Endothelial cell of umbilical vein (primary cell): ENCODE measurements around the gene FAM32A. TPM values are rescaled to one million over a fixed set of nuclear protein-coding genes. Genes with fewer than 3 reads are reported as not detected.

Experiments
- BruUV-seq: library from RNA; stranded (reverse); fragments of 400-500 nt; replicated peaks from 2 replicates; lab custom pipeline; 2021; lab: Mats Ljungman, UMichigan
- CTCF ChIA-PET: fragments of 300-600, 350-600 bp; sonication (Branson Sonifier 250); formaldehyde crosslinking; loops from one replicate; lab custom pipeline; 2021; ENCODE audit warnings: antibody characterized with exemption, inconsistent platforms; lab: Charles Lee
- POLR2A ChIA-PET: fragments of 300-600, 350-600 bp; sonication (Branson Sonifier 250); formaldehyde crosslinking; loops from one replicate; lab custom pipeline; 2021; ENCODE audit warnings: antibody characterized with exemption, inconsistent platforms; lab: Charles Lee
- DNase-seq: peaks from one replicate; pipeline ENCODE4 v3.0.0-alpha.2; 2011; ENCODE audit warnings: low read depth, low spot score
- FAIRE-seq: peaks from 2 replicates; lab custom pipeline; 2011; peaks lifted over from hg19 to GRCh38; lab: Jason Lieb, UNC
- H2AFZ ChIP-seq: 2 replicates; pipeline ENCODE4 v1.6.0; 2012; ENCODE audit warnings: low read depth, low read length, control low read depth, inconsistent platforms
- H3K27ac ChIP-seq: 2 replicates; pipeline ENCODE4 v1.5.1; 2011; ENCODE audit warnings: low read depth, mild to moderate bottlenecking, control low read depth, low read length, moderate library complexity; ENCODE audit not compliant: insufficient read depth
- H3K27me3 ChIP-seq, 2 experiments: 2 replicates each; pipeline versions ENCODE4 v1.6.0 to v1.6.1; 2011; ENCODE audit warnings: low read length in 2 of 2, mixed read lengths in 1 of 2; ENCODE audit not compliant: control insufficient read depth in 2 of 2, insufficient read depth in 2 of 2
- H3K36me3 ChIP-seq, 2 experiments: 2 replicates in 1 of 2; 3 replicates in 1 of 2; pipeline ENCODE4 v1.5.1; 2011; ENCODE audit warnings: low read length in 2 of 2, mild to moderate bottlenecking in 1 of 2, moderate library complexity in 1 of 2; ENCODE audit not compliant: control insufficient read depth in 2 of 2, insufficient read depth in 2 of 2; ENCODE audit errors: extremely low read depth in 1 of 2
- H3K4me1 ChIP-seq: 3 replicates; pipeline ENCODE4 v1.5.1; 2011; ENCODE audit warnings: mild to moderate bottlenecking, low read length; ENCODE audit not compliant: control insufficient read depth, insufficient read depth; ENCODE audit errors: extremely low read depth
- H3K4me2 ChIP-seq: 2 replicates; pipeline ENCODE4 v1.6.1; 2011; ENCODE audit warnings: low read length, control low read depth, mixed read lengths; ENCODE audit not compliant: insufficient read depth
- H3K4me3 ChIP-seq, 3 experiments: fragments of 200-600 bp in 1 of 3; sonication (generic), shearing (Covaris generic) in 1 of 3; replicated peaks in 1 of 3; 2 replicates each; pipeline ENCODE4 v1.5.1; 2011 to 2016; ENCODE audit warnings: control low read depth in 3 of 3, low read length in 3 of 3, mild to moderate bottlenecking in 2 of 3, inconsistent platforms in 1 of 3, low read depth in 1 of 3, moderate library complexity in 1 of 3; ENCODE audit not compliant: insufficient read depth in 1 of 3
- H3K79me2 ChIP-seq: 2 replicates; pipeline ENCODE4 v1.6.0; 2012; ENCODE audit warnings: low read length, inconsistent platforms; ENCODE audit not compliant: control insufficient read depth, insufficient read depth
- H3K9ac ChIP-seq: replicated peaks from 2 replicates; pipeline ENCODE3; 2011; ENCODE audit warnings: low read length, control low read depth; ENCODE audit not compliant: insufficient read depth; ENCODE audit errors: extremely low read depth
- H3K9me1 ChIP-seq: replicated peaks from 3 replicates; pipeline ENCODE4 v1.6.0; 2011; ENCODE audit warnings: mild to moderate bottlenecking, low read length; ENCODE audit not compliant: control insufficient read depth, insufficient read depth; ENCODE audit errors: extremely low read depth
- H3K9me3 ChIP-seq: replicated peaks from 2 replicates; pipeline ENCODE4 v1.5.1; 2012; ENCODE audit warnings: low read length, inconsistent platforms; ENCODE audit not compliant: control insufficient read depth, insufficient read depth
- H4K20me1 ChIP-seq: replicated peaks from 2 replicates; pipeline ENCODE3; 2011; ENCODE audit warnings: mild to moderate bottlenecking, low read length; ENCODE audit not compliant: control insufficient read depth, insufficient read depth; ENCODE audit errors: extremely low read depth
- CTCF ChIP-seq, 2 donors: IDR thresholded peaks; 1 replicate in 1 of 2; 2 replicates in 1 of 2; pipeline ENCODE4 v1.5.1; 2011; ENCODE audit warnings: low read length in 2 of 2, mild to moderate bottlenecking in 2 of 2, moderate library complexity in 2 of 2, control low read depth in 1 of 2, inconsistent platforms in 1 of 2, low read depth in 1 of 2; ENCODE audit not compliant: insufficient read depth in 1 of 2; ENCODE audit errors: extremely low read depth in 1 of 2
- EZH2 ChIP-seq: IDR thresholded peaks from 2 replicates; pipeline ENCODE4 v1.6.1; 2012; ENCODE audit warnings: borderline replicate concordance, low read depth, mild to moderate bottlenecking, moderate library complexity, low read length, inconsistent platforms; ENCODE audit not compliant: severe bottlenecking
- FOS ChIP-seq: IDR thresholded peaks from 2 replicates; pipeline ENCODE4 v1.6.1; 2011; ENCODE audit warnings: mild to moderate bottlenecking, low read length, moderate library complexity, borderline replicate concordance; ENCODE audit not compliant: insufficient read depth
- GATA2 ChIP-seq: IDR thresholded peaks from 2 replicates; pipeline ENCODE4 v1.7.0; 2011; ENCODE audit warnings: low read depth, mild to moderate bottlenecking, moderate library complexity, mixed read lengths, low read length; ENCODE audit not compliant: insufficient read length, insufficient read depth
- JUN ChIP-seq: IDR thresholded peaks from 2 replicates; pipeline ENCODE4 v1.6.1; 2011; ENCODE audit warnings: borderline replicate concordance, low read depth; ENCODE audit not compliant: insufficient read length, insufficient read depth
- MAX ChIP-seq: IDR thresholded peaks from 2 replicates; pipeline ENCODE4 v1.6.1; 2011; ENCODE audit not compliant: insufficient read depth, insufficient read length
- MYC ChIP-seq: IDR thresholded peaks from one replicate; pipeline ENCODE4 v1.6.1; 2011; ENCODE audit warnings: mild to moderate bottlenecking, low read depth, low read length
- POLR2A ChIP-seq: IDR thresholded peaks from 2 replicates; pipeline ENCODE4 v1.6.1; 2012; ENCODE audit warnings: low read depth, mild to moderate bottlenecking, control low read depth, low read length
- POLR2AphosphoS5 ChIP-seq: IDR thresholded peaks from 2 replicates; pipeline ENCODE4 v1.6.1; 2012; ENCODE audit warnings: low read depth, mild to moderate bottlenecking, control low read depth, low read length, moderate library complexity; ENCODE audit not compliant: insufficient read depth
- dilution Hi-C: fragments of 300-500 bp; cut with MboI; formaldehyde crosslinking; loops from one replicate; pipeline ENCODE4 v1.15.0; 2019; ENCODE audit warnings: low sequenced_read_pairs; ENCODE audit not compliant: extremely low pct_ligation_motif_present
- intact Hi-C: fragments of 100-400 bp; cut with micrococcal nuclease; formaldehyde crosslinking; loops from one replicate; pipeline ENCODE4 v1.10.0; 2022
- polyA plus RNA-seq, 4 experiments: library from polyadenylated mRNA; depleted of rRNA in 3 of 4; stranded (reverse) in 3 of 4; unstranded in 1 of 4; fragments of >200 nt; gene quantifications; 2 replicates each; pipeline versions ENCODE4 v1.2.1 to v1.2.3, GENCODE V29; 2011 to 2012; ENCODE audit warnings: missing spikeins in 1 of 4
- total RNA-seq: library from RNA; stranded (reverse); gene quantifications from 2 replicates; pipeline ENCODE4 v1.2.3, GENCODE V29; 2021

The FAM32A gene
- total and polyA plus RNA-seq, 2 donors (not counting 3 experiments of a cell fraction or from before 2014, with no cell fraction given), result 82.8 to 130 TPM

- POLR2A ChIA-PET, result no interaction called here
- Histone ChIP-seq H3K4me3 (no peak overlapping the region), H3K9ac (no peak overlapping the region), H3K4me2 (no peak overlapping the region), H3K9me3 (no peaks in the 10 kb centered on the region), H3K4me1 (no peaks in the 10 kb centered on the region), H3K27ac (no peak overlapping the region), H3K27me3 (no peaks in the 10 kb centered on the region), H4K20me1 (no peaks in the 10 kb centered on the region), H3K79me2 (peaks cover 4% of the 10 kb centered on the region), H3K9me1 (no peaks in the 10 kb centered on the region), H2AFZ (no peak overlapping the region), H3K36me3 (peaks cover 11 to 60% of the 10 kb centered on the region in 2 experiments)
- FAIRE-seq (no peak), DNase-seq (no peak)
- CTCF ChIA-PET, result no interaction called here
- intact Hi-C loops, result no loop called here
- no TSS peak for BruUV-seq
- TF ChIP-seq EZH2 (no peak), GATA2 (no peak), FOS (no peak), CTCF (IDR thresholded peaks at IDR 0.05; ENCODE audit: extremely low read depth in 1 of 2, insufficient read depth in 1 of 2, low read depth in 1 of 2, low read length in 2 of 2) (no peak), POLR2AphosphoS5 (no peak), JUN (no peak), MAX (no peak), MYC (no peak), POLR2A (no peak)
- dilution Hi-C loops, result no loop called here
Observed at GRCh38 chr19:16226878-16227836, 41.9 kb downstream of the FAM32A start.
